ENCODE results near the gene GBA2. TPM values are rescaled to one million over a fixed set of nuclear protein-coding genes. Genes with fewer than 3 reads are reported as not detected.

The GBA2 gene
- total RNA-seq, 1 donor from 2014 or later = 52.1 TPM

GRCh38 chr9:35717132-35717870 is 31.7 kb downstream of the GBA2 start:
- Mint-ChIP-seq H3K27ac (ENCODE audit: unreplicated experiment) (peak overlapping the region; percentile 41), H3K36me3 (ENCODE audit: low read depth) (peaks cover 69% of the 10 kb centered on the region), H3K9me3 (ENCODE audit: low read depth) (no peaks in the 10 kb centered on the region), H3K4me3 (ENCODE audit: unreplicated experiment) (no peak overlapping the region), H3K4me1 (ENCODE audit: low read depth) (no peaks in the 10 kb centered on the region), H3K27me3 (ENCODE audit: low read depth) (no peaks in the 10 kb centered on the region)
- no peak for DNase-seq (ENCODE audit: low spot score)
- no peak for TF ChIP-seq CTCF (IDR thresholded peaks at IDR 0.05)

GRCh38 chr9:35716230-35716629 is 32.8 kb downstream of the GBA2 start:
- H3K27ac Mint-ChIP-seq (ENCODE audit: unreplicated experiment) = peak overlapping the region; percentile 41
- no peaks in the 10 kb centered on the region for H3K9me3 Mint-ChIP-seq (ENCODE audit: low read depth)
- no peak overlapping the region for H3K4me3 Mint-ChIP-seq (ENCODE audit: unreplicated experiment)
- H3K27me3 Mint-ChIP-seq (ENCODE audit: low read depth) = no peaks in the 10 kb centered on the region
- peak; percentile 35 for TF ChIP-seq CTCF (IDR thresholded peaks at IDR 0.05)
- peaks cover 65% of the 10 kb centered on the region for H3K36me3 Mint-ChIP-seq (ENCODE audit: low read depth)
- no peak for DNase-seq (ENCODE audit: low spot score)
- H3K4me1 Mint-ChIP-seq (ENCODE audit: low read depth) = no peaks in the 10 kb centered on the region

- H3K27ac Mint-ChIP-seq (ENCODE audit: unreplicated experiment) = peak overlapping the region; percentile 54
- no peaks in the 10 kb centered on the region for H3K27me3 Mint-ChIP-seq (ENCODE audit: low read depth)
- H3K36me3 Mint-ChIP-seq (ENCODE audit: low read depth) = peaks cover 66% of the 10 kb centered on the region
- no peak for DNase-seq (ENCODE audit: low spot score)
- H3K4me3 Mint-ChIP-seq (ENCODE audit: unreplicated experiment) = no peak overlapping the region
- no peak for TF ChIP-seq CTCF (IDR thresholded peaks at IDR 0.05)
- no peaks in the 10 kb centered on the region for H3K4me1 Mint-ChIP-seq (ENCODE audit: low read depth)
- no peaks in the 10 kb centered on the region for H3K9me3 Mint-ChIP-seq (ENCODE audit: low read depth)
Measured at GRCh38 chr9:35714579-35715252, 34.3 kb downstream of the GBA2 start.

- peak overlapping the region; percentile 54 for H3K27ac Mint-ChIP-seq (ENCODE audit: unreplicated experiment)
- H3K4me3 Mint-ChIP-seq (ENCODE audit: unreplicated experiment) = no peak overlapping the region
- TF ChIP-seq CTCF (IDR thresholded peaks at IDR 0.05) = no peak
- DNase-seq (ENCODE audit: low spot score) = no peak
- H3K4me1 Mint-ChIP-seq (ENCODE audit: low read depth) = no peaks in the 10 kb centered on the region
- H3K9me3 Mint-ChIP-seq (ENCODE audit: low read depth) = no peaks in the 10 kb centered on the region
- no peaks in the 10 kb centered on the region for H3K27me3 Mint-ChIP-seq (ENCODE audit: low read depth)
- H3K36me3 Mint-ChIP-seq (ENCODE audit: low read depth) = peaks cover 63% of the 10 kb centered on the region
Measured at GRCh38 chr9:35714123-35714522, 34.9 kb downstream of the GBA2 start.

- Mint-ChIP-seq H3K4me3 (ENCODE audit: unreplicated experiment) (no peak overlapping the region), H3K27me3 (ENCODE audit: low read depth) (no peaks in the 10 kb centered on the region), H3K9me3 (ENCODE audit: low read depth) (no peaks in the 10 kb centered on the region), H3K27ac (ENCODE audit: unreplicated experiment) (peak overlapping the region; percentile 77), H3K36me3 (ENCODE audit: low read depth) (peaks cover 65% of the 10 kb centered on the region), H3K4me1 (ENCODE audit: low read depth) (no peaks in the 10 kb centered on the region)
- no peak for TF ChIP-seq CTCF (IDR thresholded peaks at IDR 0.05)
- DNase-seq (ENCODE audit: low spot score) = no peak
Measured at GRCh38 chr9:35713578-35713977, 35.5 kb downstream of the GBA2 start.

Measured in chondrocyte (in vitro differentiated cells).